Measurements from ENCODE around the gene ALCAM. TPM values are rescaled to one million over a fixed set of nuclear protein-coding genes. Genes with fewer than 3 reads are reported as not detected.

Gene ALCAM
- total and polyA plus RNA-seq, 2 of the 8 experiments (the other 6 are each of a cell fraction or from before 2014, with no cell fraction given), result 10.8 to 33.0 TPM

DNA sequence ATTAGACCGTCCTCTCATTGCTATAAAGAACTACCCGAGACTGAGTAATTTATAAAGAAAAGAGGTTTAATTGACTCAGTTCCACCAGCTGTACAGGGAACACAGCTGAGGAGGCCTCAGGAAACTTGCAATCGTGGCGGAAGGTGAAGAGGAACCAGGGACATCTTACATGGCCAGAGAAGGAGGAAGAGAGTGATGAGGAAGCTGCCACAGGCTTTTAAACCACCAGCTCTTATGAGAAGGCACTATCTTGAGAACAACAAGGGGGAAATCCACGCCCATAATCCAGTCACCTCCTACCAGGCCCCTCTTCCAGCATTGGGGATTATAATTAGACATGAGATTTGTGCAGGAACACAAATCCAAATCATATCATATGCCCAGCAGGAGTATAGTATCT is 138.5 kb downstream of the ALCAM start:
- no peak for DNase-seq (ENCODE audit: low read depth in 1 of 2, low spot score in 2 of 2)

More for the DNA sequence above, 138.5 kb downstream of the ALCAM start:
- ChIA-PET CTCF (ENCODE audit: partially characterized antibody) (interaction anchor here (1.0 to 6.0 kb wide), 2 partner anchors 12 to 23 kb away, joined by 5 to 42 read pairs; no protein-coding TSS in a partner anchor), POLR2A (ENCODE audit: partially characterized antibody) (no interaction called here)
- H2AK5ac ChIP-seq (ENCODE audit: low read depth, low read length), result no peak overlapping the region
- H3K27ac ChIP-seq (ENCODE audit: low read depth, low read length), result no peak overlapping the region
- no peak overlapping the region for H4K5ac ChIP-seq (ENCODE audit: insufficient read length, low read depth, low read length)
- H4K91ac ChIP-seq (replicated peaks; ENCODE audit: insufficient read length, low read length), result no peak overlapping the region
- H3K14ac ChIP-seq (ENCODE audit: insufficient read length), result no peak overlapping the region
- TF ChIP-seq RXRA (IDR thresholded peaks at IDR 0.05; ENCODE audit: insufficient read depth, low read depth, low read length) (no peak), EZH2 (IDR thresholded peaks at IDR 0.05; ENCODE audit: low read depth, low read length, severe bottlenecking) (no peak), CHD2 (IDR thresholded peaks at IDR 0.05; ENCODE audit: low read length) (no peak), MAFK (IDR thresholded peaks at IDR 0.05; ENCODE audit: low read depth, low read length) (no peak)
- H3K23ac ChIP-seq (ENCODE audit: insufficient read length), result no peak overlapping the region
- H3K56ac ChIP-seq (replicated peaks; ENCODE audit: insufficient read length, low read depth, low read length), result no peak overlapping the region
- H3K79me1 ChIP-seq (ENCODE audit: low read depth, low read length), result no peaks in the 10 kb centered on the region
- H3K9ac ChIP-seq (replicated peaks in 1 of 4; ENCODE audit: extremely low read depth in 1 of 4, low read depth in 3 of 4, low read length in 3 of 4), result no peak overlapping the region
- no peak overlapping the region for H3K4me2 ChIP-seq (ENCODE audit: insufficient read depth in 1 of 2, low read depth in 2 of 2, low read length in 2 of 2)
- H2BK20ac ChIP-seq (ENCODE audit: low read length), result no peak overlapping the region
- no peak overlapping the region for H2BK12ac ChIP-seq (ENCODE audit: low read depth, low read length)
- H3K4me1 ChIP-seq (replicated peaks in 1 of 4; ENCODE audit: control insufficient read depth in 3 of 4, insufficient read depth in 4 of 4, low read length in 3 of 4), result peaks cover 0 to 4% (median 2%) of the 10 kb centered on the region in 4 experiments; a peak in 2 of 7 replicates
- H3K23me2 ChIP-seq (ENCODE audit: low read depth, low read length), result 0 out of 2 replicates have a peak, but pooled peaks cover 2% of the 10 kb centered on the region
- H3K9me3 ChIP-seq (ENCODE audit: insufficient read depth in 2 of 2, low read depth in 1 of 2, low read length in 1 of 2), result no peaks in the 10 kb centered on the region
- H3K36me3 ChIP-seq (ENCODE audit: control insufficient read depth in 2 of 4, insufficient read depth in 4 of 4, low read length in 3 of 4), result no peaks in the 10 kb centered on the region
- no peak overlapping the region for H2BK120ac ChIP-seq (replicated peaks; ENCODE audit: low read depth, low read length)
- peaks cover 0 to 16% of the 10 kb centered on the region in 2 experiments; a peak in 1 of 4 replicates for H3K79me2 ChIP-seq (ENCODE audit: control insufficient read depth in 1 of 2, insufficient read depth in 2 of 2, low read length in 2 of 2)
- H3K27me3 ChIP-seq (replicated peaks in 1 of 4; ENCODE audit: control insufficient read depth in 3 of 4, extremely low read depth in 1 of 4, insufficient read depth in 3 of 4, low read length in 3 of 4), result no peaks in the 10 kb centered on the region
- WGBS, 2 experiments (ENCODE audit: extremely low coverage in 1 of 2, insufficient coverage in 1 of 2, insufficient read length in 1 of 2, insufficient replicate concordance in 2 of 2, low coverage in 1 of 2, low lambda C conversion rate in 2 of 2, missing lambda C conversion rate in 1 of 2), result 84% methylated on average over 5 of the region's 5 CpGs; no CpG with 5 or more reads in 1 of the 2 experiments
- H2BK5ac ChIP-seq (ENCODE audit: low read depth, low read length), result no peak overlapping the region
- H3K4ac ChIP-seq (replicated peaks; ENCODE audit: insufficient read length, low read depth, low read length), result no peak overlapping the region
- H4K20me1 ChIP-seq (replicated peaks in 1 of 2; ENCODE audit: control insufficient read depth in 1 of 2, insufficient read depth in 2 of 2, low read length in 2 of 2), result peaks cover 0 to 1% of the 10 kb centered on the region in 2 experiments
- no peak overlapping the region for H2AFZ ChIP-seq (ENCODE audit: low read length)
- no peak overlapping the region for H3K4me3 ChIP-seq (ENCODE audit: extremely low read depth in 1 of 4, insufficient read depth in 2 of 4, low read depth in 3 of 4, low read length in 4 of 4)
- no peak overlapping the region for H3K18ac ChIP-seq (ENCODE audit: extremely low read depth, low read length)
- no peak overlapping the region for H4K8ac ChIP-seq (ENCODE audit: extremely low read depth, insufficient read depth, low read length)
- H2BK15ac ChIP-seq (ENCODE audit: low read length), result no peak overlapping the region
- no peak for FAIRE-seq

Data from H1 (cell line).